Activated CD4-positive, alpha-beta T cell treated with anti-CD3 and anti-CD28 coated beads for 24 hours (primary cell): ENCODE results near the gene TBX10.
"Not testable (repeated sequence)": the region's sequence is repeated elsewhere in the genome, so short reads cannot be mapped to it uniquely, and the experiment has no call there.

Experiments
- DNase-seq, 2 donors: peaks; one replicate each; pipeline ENCODE4 v3.0.0-alpha.2; 2020; ENCODE audit warnings: low read depth in 2 of 2

TBX10 gene

GRCh38 chr11:67639438-67639859 is at the start of gene TBX10:
Gene TBX10, minus strand, starts transcription at chr11:67639763. Its CDS starts 291 bp downstream, at chr11:67639472.
- no peak for DNase-seq

- DNase-seq, result no peak
Measured at GRCh38 chr11:67689178-67689577, 49.6 kb upstream of the TBX10 start.

- DNase-seq, result no peak
Measured at GRCh38 chr11:67687986-67688385, 48.4 kb upstream of the TBX10 start.

- not testable (repeated sequence) for DNase-seq
Measured at GRCh38 chr11:67685641-67686332, 46.2 kb upstream of the TBX10 start.

- not testable (repeated sequence) for DNase-seq
Measured at GRCh38 chr11:67682126-67683034, 42.8 kb upstream of the TBX10 start.

- no peak for DNase-seq
Measured at GRCh38 chr11:67680696-67681470, 41.3 kb upstream of the TBX10 start.

GRCh38 chr11:67675058-67675747 is 35.6 kb upstream of the TBX10 start:
- no peak for DNase-seq

GRCh38 chr11:67674442-67674871 is 34.9 kb upstream of the TBX10 start, which contains the start of gene ALDH3B2:
Gene ALDH3B2, minus strand, starts transcription at chr11:67674623. Its CDS starts 7,688 bp downstream, at chr11:67666935.
- DNase-seq, result no peak

- no peak for DNase-seq
Measured at GRCh38 chr11:67673902-67674301, 34.3 kb upstream of the TBX10 start.

GRCh38 chr11:67673358-67673757 is 33.8 kb upstream of the TBX10 start:
- DNase-seq, result no peak

GRCh38 chr11:67671211-67671520 is 31.6 kb upstream of the TBX10 start:
- DNase-seq, result no peak

- no peak for DNase-seq
Measured at GRCh38 chr11:67670316-67671210, 31.0 kb upstream of the TBX10 start.

- no peak for DNase-seq
Measured at GRCh38 chr11:67668192-67668551, 28.6 kb upstream of the TBX10 start.

- no peak for DNase-seq
Measured at GRCh38 chr11:67667490-67668191, 28.1 kb upstream of the TBX10 start.

- DNase-seq, result no peak
Measured at GRCh38 chr11:67666676-67667489, 27.3 kb upstream of the TBX10 start.

GRCh38 chr11:67666303-67666645 is 26.7 kb upstream of the TBX10 start:
- DNase-seq, result no peak

GRCh38 chr11:67665541-67666302 is 26.2 kb upstream of the TBX10 start:
- DNase-seq, result no peak
